ENCODE measurements around the gene RNF31. TPM values are rescaled to one million over a fixed set of nuclear protein-coding genes. Genes with fewer than 3 reads are reported as not detected.

Gene RNF31
- total and polyA plus RNA-seq, 2 donors (not counting 3 experiments of a cell fraction or from before 2014, with no cell fraction given), result 32.3 to 69.7 TPM

GRCh38 chr14:24122416-24122815 lies 24.9 kb upstream of the RNF31 start:
- FAIRE-seq (no peak), DNase-seq (ENCODE audit: low read depth, low spot score) (no peak)
- Histone ChIP-seq H3K4me2 (ENCODE audit: insufficient read depth, low read length) (no peak overlapping the region), H3K27me3 (ENCODE audit: control insufficient read depth in 2 of 2, insufficient read depth in 2 of 2, low read length in 2 of 2) (no peaks in the 10 kb centered on the region), H3K9me1 (replicated peaks; ENCODE audit: control insufficient read depth, extremely low read depth, insufficient read depth, low read length) (no peaks in the 10 kb centered on the region), H2AFZ (ENCODE audit: low read depth, low read length) (no peak overlapping the region), H3K4me1 (ENCODE audit: control insufficient read depth, extremely low read depth, insufficient read depth, low read length) (no peaks in the 10 kb centered on the region), H3K4me3 (replicated peaks in 1 of 3; ENCODE audit: insufficient read depth in 1 of 3, low read depth in 1 of 3, low read length in 3 of 3) (no peak overlapping the region), H3K9ac (replicated peaks; ENCODE audit: extremely low read depth, insufficient read depth, low read length) (no peak overlapping the region), H3K9me3 (replicated peaks; ENCODE audit: control insufficient read depth, insufficient read depth, low read length) (no peaks in the 10 kb centered on the region), H3K27ac (ENCODE audit: insufficient read depth, low read depth, low read length) (no peak overlapping the region), H3K36me3 (ENCODE audit: control insufficient read depth in 2 of 2, extremely low read depth in 1 of 2, insufficient read depth in 2 of 2, low read length in 2 of 2) (peaks cover 11 to 35% of the 10 kb centered on the region in 2 experiments), H3K79me2 (ENCODE audit: control insufficient read depth, insufficient read depth, low read length) (no peaks in the 10 kb centered on the region), H4K20me1 (replicated peaks; ENCODE audit: control insufficient read depth, extremely low read depth, insufficient read depth, low read length) (no peaks in the 10 kb centered on the region)
- TF ChIP-seq GATA2 (IDR thresholded peaks at IDR 0.05; ENCODE audit: insufficient read depth, insufficient read length, low read depth, low read length) (no peak), POLR2A (IDR thresholded peaks at IDR 0.05; ENCODE audit: low read depth, low read length) (no peak), FOS (IDR thresholded peaks at IDR 0.05; ENCODE audit: borderline replicate concordance, insufficient read depth, low read length) (no peak), POLR2AphosphoS5 (IDR thresholded peaks at IDR 0.05; ENCODE audit: insufficient read depth, low read depth, low read length) (no peak), MYC (IDR thresholded peaks at IDR 0.05; ENCODE audit: low read depth, low read length) (no peak), EZH2 (IDR thresholded peaks at IDR 0.05; ENCODE audit: borderline replicate concordance, low read depth, low read length, severe bottlenecking) (no peak)
- TF ChIP-seq, protein P1, sequence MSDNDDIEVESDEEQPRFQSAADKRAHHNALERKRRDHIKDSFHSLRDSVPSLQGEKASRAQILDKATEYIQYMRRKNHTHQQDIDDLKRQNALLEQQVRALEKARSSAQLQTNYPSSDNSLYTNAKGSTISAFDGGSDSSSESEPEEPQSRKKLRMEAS (IDR thresholded peaks at IDR 0.05; ENCODE audit: insufficient read depth, insufficient read length), result no peak
- dilution Hi-C loops (cut with MboI; ENCODE audit: extremely low pct_ligation_motif_present, low sequenced_read_pairs), result no loop called here
- CTCF ChIA-PET, result interaction anchor here (0.6 to 1.3 kb wide), 2 partner anchors 39 to 64 kb away, joined by 3 read pairs; partner anchors contain the start of gene IRF9
- BruUV-seq (replicated peaks), result no TSS peak
- POLR2A ChIA-PET, result no interaction called here
- intact Hi-C loops (cut with micrococcal nuclease), result no loop called here

- Histone ChIP-seq H3K27ac (ENCODE audit: insufficient read depth, low read depth, low read length) (no peak overlapping the region), H3K9me1 (replicated peaks; ENCODE audit: control insufficient read depth, extremely low read depth, insufficient read depth, low read length) (no peaks in the 10 kb centered on the region), H3K9ac (replicated peaks; ENCODE audit: extremely low read depth, insufficient read depth, low read length) (no peak overlapping the region), H3K4me1 (ENCODE audit: control insufficient read depth, extremely low read depth, insufficient read depth, low read length) (no peaks in the 10 kb centered on the region), H2AFZ (ENCODE audit: low read depth, low read length) (no peak overlapping the region), H3K4me2 (ENCODE audit: insufficient read depth, low read length) (no peak overlapping the region), H3K79me2 (ENCODE audit: control insufficient read depth, insufficient read depth, low read length) (no peaks in the 10 kb centered on the region), H3K36me3 (ENCODE audit: control insufficient read depth in 2 of 2, extremely low read depth in 1 of 2, insufficient read depth in 2 of 2, low read length in 2 of 2) (peaks cover 11 to 35% of the 10 kb centered on the region in 2 experiments), H4K20me1 (replicated peaks; ENCODE audit: control insufficient read depth, extremely low read depth, insufficient read depth, low read length) (no peaks in the 10 kb centered on the region), H3K9me3 (replicated peaks; ENCODE audit: control insufficient read depth, insufficient read depth, low read length) (no peaks in the 10 kb centered on the region), H3K4me3 (replicated peaks in 1 of 3; ENCODE audit: insufficient read depth in 1 of 3, low read depth in 1 of 3, low read length in 3 of 3) (no peak overlapping the region), H3K27me3 (ENCODE audit: control insufficient read depth in 2 of 2, insufficient read depth in 2 of 2, low read length in 2 of 2) (no peaks in the 10 kb centered on the region)
- FAIRE-seq (no peak), DNase-seq (ENCODE audit: low read depth, low spot score) (no peak)
- BruUV-seq (replicated peaks), result no TSS peak
- dilution Hi-C loops (cut with MboI; ENCODE audit: extremely low pct_ligation_motif_present, low sequenced_read_pairs), result no loop called here
- intact Hi-C loops (cut with micrococcal nuclease), result no loop called here
- TF ChIP-seq GATA2 (IDR thresholded peaks at IDR 0.05; ENCODE audit: insufficient read depth, insufficient read length, low read depth, low read length) (no peak), FOS (IDR thresholded peaks at IDR 0.05; ENCODE audit: borderline replicate concordance, insufficient read depth, low read length) (no peak), JUN (IDR thresholded peaks at IDR 0.05; ENCODE audit: borderline replicate concordance, insufficient read depth, insufficient read length, low read depth) (no peak), POLR2A (IDR thresholded peaks at IDR 0.05; ENCODE audit: low read depth, low read length) (no peak), POLR2AphosphoS5 (IDR thresholded peaks at IDR 0.05; ENCODE audit: insufficient read depth, low read depth, low read length) (no peak), EZH2 (IDR thresholded peaks at IDR 0.05; ENCODE audit: borderline replicate concordance, low read depth, low read length, severe bottlenecking) (no peak), MYC (IDR thresholded peaks at IDR 0.05; ENCODE audit: low read depth, low read length) (no peak)
- TF ChIP-seq, protein P1 (IDR thresholded peaks at IDR 0.05; ENCODE audit: insufficient read depth, insufficient read length), result no peak
- TF ChIP-seq, protein P2, sequence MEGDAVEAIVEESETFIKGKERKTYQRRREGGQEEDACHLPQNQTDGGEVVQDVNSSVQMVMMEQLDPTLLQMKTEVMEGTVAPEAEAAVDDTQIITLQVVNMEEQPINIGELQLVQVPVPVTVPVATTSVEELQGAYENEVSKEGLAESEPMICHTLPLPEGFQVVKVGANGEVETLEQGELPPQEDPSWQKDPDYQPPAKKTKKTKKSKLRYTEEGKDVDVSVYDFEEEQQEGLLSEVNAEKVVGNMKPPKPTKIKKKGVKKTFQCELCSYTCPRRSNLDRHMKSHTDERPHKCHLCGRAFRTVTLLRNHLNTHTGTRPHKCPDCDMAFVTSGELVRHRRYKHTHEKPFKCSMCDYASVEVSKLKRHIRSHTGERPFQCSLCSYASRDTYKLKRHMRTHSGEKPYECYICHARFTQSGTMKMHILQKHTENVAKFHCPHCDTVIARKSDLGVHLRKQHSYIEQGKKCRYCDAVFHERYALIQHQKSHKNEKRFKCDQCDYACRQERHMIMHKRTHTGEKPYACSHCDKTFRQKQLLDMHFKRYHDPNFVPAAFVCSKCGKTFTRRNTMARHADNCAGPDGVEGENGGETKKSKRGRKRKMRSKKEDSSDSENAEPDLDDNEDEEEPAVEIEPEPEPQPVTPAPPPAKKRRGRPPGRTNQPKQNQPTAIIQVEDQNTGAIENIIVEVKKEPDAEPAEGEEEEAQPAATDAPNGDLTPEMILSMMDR (IDR thresholded peaks at IDR 0.05; ENCODE audit: extremely low read depth in 1 of 2, insufficient read depth in 1 of 2, low read depth in 1 of 2, low read length in 2 of 2), result no peak
- ChIA-PET CTCF (interaction anchor here (0.6 to 1.3 kb wide), 2 partner anchors 38 to 64 kb away, joined by 3 read pairs; partner anchors contain the start of gene IRF9), POLR2A (no interaction called here)
Measured at GRCh38 chr14:24122898-24123297, 24.4 kb upstream of the RNF31 start.
